Stimulated activated CD4-positive, alpha-beta T cell treated with anti-CD3 and anti-CD28 coated beads, Interleukin-12 subunit alpha, Interleukin-12 subunit beta, amount 100 ng/mL, for 4 hours (primary cell): ENCODE data around the gene EYS.
"Not testable (repeated sequence)": the region's sequence is repeated elsewhere in the genome, so short reads cannot be mapped to it uniquely, and the experiment has no call there.

Experiments
- DNase-seq: peaks from one replicate; pipeline ENCODE4 v3.0.0-alpha.2; 2020

Gene EYS

DNA sequence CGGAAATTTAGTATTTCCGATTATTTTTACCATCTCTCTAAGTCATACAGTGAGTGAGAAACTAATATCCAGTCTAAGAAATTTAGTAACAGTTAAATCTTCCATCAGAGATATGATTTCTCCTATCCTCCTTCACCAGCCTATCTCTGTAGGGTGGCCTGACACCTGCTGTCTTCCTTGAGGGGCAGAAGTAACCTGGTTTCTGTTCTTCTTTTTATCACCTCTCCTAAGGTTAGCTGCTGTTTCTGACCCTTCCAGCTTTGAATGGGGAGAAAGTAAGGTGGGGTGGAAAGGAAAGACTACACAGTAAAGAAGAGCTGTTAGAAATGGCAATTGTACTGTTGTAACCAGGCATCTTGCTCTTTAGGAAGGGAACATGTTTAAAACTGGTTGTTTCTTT is 1623.8 kb downstream of the EYS start:
- DNase-seq: no peak

DNA sequence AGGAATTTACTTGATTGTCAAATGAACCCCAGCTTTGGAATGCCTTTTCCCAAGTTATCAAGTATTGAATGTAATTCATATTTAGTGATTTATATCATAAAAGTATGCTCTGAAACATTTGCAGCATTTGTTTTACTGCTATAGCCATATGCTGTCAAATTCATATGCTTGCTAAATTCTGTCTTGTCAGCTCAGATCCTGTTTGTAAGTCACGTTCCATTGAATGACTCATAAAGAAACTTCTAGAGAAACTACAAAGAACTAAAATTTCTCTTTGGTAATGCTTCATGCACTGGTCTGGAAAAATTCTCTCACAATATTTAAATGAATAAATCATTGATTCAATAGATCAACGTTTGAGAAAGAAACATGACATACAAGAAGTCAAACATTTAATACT is 1625.6 kb downstream of the EYS start:
- no peak for DNase-seq

DNA sequence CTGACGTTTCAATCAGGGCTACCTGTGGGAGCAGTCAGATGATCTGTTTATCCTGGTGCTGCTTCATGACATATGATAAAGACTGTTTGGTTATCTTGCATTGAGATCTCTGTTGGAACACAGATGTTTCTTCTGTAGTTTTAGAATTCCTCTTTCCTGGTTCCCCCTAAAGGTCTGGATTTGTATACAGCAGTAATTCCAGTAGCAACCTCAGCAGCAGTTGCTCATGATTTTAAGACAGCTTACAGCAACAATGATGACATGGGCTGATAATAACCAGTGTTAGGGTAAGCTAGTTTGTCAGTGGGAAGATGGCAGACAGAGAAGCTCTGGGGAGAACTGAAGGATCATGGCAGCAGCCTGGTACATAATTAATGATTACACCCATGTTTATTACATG is 1632.0 kb downstream of the EYS start:
- DNase-seq: no peak

DNA sequence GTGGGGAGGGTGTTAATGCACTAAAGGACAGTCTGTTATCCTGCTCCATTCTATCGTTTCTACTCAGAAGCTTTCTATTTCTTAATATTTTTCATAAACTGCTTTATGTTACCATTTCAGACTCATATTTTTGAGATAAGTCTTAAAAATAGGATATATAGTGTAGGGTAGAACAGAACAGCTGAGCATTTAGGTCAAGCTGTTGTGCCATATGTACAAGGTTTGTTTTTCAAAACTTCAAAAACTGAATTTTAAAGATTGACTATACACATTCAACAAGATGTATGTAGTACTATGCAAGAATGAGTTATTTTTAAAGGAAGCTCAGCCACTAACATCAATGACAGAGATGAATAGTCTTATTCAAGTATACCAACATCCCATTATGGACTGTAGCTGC is 1634.3 kb downstream of the EYS start:
- DNase-seq: no peak

DNA sequence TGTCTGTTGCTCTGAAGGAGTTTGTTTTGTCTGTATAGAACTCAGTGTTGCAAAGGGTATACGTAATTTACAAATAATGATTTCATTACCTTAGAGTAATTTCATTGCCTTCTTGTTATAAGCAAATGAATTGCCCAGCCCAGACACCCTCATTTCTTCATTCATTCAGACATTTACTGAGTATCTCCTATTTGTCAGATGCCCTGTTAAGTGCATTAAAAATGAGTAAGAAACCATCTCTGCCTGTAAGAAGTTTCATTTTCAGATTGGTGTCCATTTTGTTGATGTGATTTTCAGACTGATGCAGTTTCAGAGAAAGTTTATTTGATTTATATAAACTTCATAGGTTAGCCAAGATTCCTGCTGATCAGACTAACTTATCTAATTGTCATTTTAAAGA is 1642.1 kb downstream of the EYS start:
- DNase-seq: no peak

DNA sequence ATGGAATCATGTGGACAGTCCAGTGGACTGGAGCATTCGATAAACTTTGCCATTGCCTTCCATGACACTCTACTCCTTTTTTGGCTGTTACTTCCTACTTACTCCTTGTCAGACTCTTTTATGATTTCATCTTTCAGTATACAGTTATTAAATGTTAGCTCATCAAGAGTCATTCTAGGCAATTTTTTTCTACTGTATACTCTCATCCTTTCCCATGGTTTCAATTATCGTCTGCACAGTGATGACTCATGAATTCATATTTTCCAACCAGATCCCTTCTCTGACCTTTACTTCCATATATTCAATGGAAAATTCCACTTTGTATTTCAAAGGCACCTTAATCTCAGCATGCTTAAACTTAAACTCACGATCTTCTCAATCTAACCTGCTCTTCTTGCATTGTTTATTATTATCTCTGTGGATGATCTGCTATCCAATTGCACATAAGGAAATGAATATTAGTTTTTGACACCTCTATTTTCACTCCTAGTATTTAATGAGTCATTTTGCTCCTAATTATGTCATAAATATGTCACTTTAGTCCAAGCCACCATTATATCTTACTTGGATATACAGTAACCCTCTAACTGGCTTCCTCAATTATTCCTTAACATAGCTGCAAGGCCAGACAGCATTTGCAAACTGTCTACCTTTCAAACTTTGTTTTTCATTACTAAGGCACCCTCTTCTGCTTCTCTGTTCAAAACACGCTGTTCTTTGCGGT is 1643.9 kb downstream of the EYS start:
- no peak for DNase-seq

DNA sequence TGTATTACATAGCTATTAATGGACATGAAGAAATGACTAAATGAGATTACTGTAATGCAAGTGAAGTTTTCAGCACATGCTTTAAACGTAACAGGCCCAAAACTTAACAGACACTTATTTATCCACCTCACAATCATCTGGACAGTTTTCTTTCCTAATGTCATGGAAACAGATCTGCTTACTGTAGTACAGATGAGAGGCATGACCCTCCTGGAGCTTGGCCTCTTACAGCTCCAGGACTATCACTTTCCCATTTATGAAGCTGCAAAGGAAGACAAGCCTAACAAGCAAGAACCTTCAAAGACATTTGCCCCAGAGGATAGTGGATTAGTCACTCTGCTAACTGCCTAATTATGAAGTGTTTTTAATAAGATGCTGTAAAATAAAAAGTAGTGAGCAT is 1652.2 kb downstream of the EYS start:
- no peak for DNase-seq

DNA sequence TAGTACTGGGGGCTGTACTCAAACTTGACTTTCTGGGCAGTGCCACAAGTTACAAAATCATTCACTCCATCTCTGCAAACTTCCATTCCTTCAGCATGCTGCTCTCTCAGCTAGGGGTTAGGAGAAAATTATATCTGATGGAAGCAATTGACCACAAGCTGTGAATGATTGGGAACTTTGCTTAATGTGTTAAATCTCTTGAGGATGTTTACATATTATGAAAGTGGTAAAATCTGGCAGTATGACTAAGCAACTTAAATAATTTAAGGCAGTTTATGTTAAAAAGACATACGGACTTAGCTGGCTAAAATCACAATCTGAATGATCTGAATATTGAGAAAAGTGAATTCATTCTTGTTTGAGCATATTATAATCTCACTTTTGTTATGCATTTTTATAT is 1656.4 kb downstream of the EYS start:
- no peak for DNase-seq

DNA sequence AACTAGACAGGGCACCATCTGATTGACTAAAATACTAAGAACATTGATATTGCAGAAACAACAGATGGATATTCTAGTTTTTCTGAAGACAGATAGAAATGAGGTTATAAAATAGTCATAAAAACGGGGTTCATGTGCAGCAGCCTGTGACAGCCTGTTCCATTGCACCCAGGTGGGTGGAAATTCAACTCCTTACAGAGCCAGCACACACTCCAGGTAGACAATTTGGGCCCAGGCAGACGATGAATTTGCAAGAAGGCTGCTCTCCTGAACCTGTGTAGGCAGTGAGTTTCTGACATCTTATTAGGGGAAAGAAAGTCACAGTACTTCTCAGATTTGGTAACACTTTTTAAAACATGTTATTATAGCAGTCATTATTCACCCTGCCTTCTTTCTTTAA is 1657.3 kb downstream of the EYS start:
- no peak for DNase-seq

DNA sequence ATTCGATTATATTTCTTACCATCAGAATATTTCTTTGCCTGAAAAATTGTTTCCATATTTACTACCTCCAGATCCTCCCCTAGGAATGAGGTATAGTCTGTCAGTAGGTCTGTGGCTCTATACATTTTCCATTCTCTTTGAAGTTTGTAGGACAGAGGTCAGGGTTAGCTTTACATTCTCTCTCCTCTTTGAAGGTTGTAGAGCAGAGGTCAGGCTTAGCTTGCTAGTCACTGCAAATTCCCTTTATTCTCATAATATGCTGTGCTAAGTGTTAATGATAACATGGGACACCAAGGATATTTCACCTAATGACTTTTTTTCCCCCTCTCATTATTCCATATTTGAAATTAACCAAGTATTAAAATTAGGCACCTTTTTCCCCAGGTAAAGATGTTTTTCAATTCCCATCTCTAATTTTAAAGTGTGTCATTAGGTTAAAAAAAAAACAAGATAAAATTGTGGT is 1660.2 kb downstream of the EYS start:
- DNase-seq: no peak

DNA sequence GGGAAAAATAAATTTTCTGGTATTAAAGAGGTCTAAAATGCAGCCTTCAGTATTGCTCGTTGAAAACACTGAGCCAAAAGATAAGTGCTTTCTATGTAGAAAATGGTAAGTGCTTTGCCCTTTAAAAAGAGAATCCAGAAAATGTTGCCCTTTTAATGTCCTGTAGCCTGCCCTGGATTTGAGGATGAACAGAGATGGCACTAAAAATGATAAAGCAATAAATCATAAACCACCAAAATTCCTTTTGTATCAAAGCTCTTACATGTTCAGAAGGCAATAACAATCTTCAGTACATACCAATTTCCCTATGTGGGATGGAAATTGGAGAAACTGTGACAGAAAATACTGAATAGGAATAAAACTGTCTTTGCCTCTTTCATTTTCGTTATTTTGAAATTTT is 1665.7 kb downstream of the EYS start:
- no peak for DNase-seq

DNA sequence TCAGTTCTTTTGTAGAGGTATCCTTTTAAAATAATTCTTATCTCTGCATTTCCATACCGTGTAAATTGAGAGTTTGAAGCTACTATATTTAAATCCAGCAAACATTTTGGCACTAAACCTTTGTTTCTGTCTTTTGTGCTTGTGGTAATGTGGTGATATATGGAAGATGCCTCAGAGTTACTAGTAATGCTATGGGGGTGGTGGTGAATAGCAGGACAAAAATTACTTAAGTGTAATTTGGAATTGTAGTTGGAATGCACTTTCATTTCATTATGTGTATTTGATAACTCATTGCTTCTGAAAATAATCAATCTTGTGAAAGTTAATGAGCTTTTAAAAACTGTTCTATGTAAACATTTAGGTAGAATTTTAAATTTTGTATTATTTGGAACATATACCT is 1666.9 kb downstream of the EYS start:
- DNase-seq: no peak

DNA sequence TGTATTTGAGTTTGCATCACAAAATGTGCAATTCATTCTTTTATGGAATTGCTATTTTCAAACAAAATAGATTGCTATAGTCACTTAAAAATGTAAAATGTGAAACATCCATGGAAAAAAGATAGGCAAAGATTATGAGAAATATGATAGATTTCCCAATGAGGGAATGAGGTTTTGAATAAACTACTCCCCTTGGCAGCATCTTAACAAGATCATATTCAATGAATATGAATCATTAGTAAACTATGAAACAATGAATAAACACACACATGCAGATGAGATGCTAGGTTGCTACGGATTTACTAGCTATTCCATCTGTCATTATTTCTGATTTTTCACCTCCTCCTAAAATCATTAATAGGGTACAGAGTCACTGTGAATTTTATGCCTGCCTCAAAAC is 1669.6 kb downstream of the EYS start:
- no peak for DNase-seq

DNA sequence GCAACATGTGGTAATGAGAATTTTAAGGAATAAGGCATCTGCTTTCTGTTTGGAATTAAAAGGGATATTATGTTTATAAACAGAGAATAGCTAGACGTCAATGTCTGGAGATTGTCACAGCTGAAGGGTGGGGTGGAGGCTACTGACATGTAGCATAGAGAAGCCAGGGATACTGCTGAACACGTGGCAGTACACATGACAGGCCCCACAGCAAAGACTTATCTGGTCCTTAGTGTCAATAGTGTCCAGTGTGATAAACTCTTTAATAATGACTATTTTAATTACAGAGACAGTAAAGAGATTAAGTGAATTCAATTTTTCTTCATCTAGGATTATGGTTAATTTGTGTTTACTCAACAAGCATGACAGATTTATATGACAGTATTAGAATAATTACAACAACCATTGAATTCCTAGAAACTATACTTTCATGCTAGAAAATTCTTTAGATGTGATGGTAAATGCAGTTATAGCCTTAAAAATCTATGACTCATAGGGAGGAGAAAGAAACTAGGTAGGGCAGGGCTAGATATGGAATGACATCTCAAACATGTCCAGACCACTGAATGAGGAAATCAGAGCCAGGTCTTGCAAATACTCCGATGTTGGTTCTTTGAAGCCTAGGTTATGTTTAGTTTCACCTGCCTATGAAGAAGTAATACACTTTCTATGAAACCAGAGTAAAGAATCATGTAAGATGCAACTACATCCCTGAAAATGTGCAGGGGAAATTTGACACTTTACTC is 1671.9 kb downstream of the EYS start:
- DNase-seq: no peak

DNA sequence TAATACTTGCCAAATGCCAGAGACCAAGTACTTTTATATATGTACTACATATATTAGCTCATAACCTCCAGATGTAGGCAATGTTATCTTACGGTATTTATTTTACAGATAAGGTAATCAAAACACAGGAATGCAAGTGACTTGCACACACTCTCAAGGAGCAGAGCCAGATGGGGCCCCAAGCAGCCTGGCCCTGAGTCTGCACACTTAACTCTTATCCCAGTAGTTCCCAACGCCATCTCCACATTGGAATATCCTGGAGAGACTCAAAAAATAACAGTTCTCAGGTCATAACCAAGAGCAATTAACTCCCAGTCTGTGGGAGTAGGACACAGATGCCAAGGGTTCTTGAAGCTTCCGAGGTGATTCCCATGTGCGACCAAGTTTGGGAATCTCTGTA is 1672.7 kb downstream of the EYS start:
- no peak for DNase-seq

DNA sequence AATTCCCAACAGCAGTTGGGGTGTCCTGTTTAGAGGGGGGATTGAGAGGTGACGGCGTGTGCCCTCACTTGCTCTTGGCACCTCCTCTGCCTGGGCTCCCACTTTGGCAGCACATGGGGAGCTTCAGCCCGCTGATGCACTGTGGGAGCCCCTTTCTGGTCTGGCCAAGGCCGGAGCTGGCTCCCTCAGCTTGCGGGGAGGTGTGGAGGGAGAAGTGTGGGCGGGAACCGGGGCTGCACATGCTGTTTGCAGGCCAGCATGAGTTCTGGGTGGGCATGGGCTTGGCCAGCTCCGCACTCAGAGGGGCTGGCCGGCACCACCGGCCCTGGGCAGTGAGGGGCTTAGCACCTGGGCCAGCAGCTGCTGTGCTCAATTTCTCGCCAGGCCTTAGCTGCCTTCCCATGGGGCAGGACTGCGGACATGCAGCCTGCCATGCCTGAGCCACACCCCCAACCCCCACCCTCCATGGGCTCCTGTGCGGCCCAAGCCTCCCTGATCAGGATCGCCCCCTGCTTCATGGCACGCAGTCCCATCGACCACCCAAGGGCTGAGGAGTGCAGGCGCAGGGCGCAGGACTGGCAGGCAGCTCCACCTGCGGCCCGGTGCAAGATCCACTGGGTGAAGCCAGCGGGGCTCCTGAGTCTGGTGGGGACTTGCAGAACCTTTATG is 1675.9 kb downstream of the EYS start:
- DNase-seq: not testable (repeated sequence)

DNA sequence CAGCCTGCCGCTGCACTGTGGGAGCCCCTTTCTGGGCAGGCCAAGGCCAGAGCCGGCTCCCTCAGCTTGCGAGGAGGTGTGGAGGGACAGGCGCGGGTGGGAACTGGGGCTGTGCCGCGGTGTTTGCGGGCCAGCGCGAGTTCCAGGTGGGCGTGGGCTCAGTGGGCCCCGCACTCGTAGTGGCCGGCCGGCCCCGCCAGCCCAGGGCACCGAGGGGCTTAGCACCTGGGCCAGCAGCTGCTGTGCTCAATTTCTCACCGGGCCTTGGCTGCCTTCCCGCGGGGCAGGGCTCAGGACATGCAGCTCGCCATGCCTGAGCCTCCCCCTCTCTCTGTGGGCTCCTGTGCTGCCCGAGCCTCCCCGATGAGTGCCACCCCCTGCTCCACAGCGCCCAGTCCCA is 1683.3 kb downstream of the EYS start:
- no peak for DNase-seq

DNA sequence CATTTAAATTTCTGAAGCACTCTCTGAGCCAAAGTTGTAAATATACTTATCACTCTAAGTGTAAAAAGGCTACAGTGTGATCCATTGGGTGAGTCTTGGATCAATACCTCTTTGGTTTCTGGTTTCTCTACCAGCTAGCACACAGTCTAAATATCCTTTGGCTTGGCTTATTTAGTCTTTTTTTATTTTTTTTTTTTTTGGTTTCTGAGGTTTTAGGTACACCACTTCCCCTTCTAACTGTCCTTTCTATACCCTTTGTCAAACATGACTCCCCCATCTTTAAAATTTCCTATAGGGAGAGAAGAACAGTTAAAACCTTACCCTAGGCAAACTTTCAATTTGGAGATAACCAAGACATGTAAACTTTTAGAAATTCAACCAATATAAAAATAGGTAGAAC is 1692.4 kb downstream of the EYS start:
- DNase-seq: no peak

DNA sequence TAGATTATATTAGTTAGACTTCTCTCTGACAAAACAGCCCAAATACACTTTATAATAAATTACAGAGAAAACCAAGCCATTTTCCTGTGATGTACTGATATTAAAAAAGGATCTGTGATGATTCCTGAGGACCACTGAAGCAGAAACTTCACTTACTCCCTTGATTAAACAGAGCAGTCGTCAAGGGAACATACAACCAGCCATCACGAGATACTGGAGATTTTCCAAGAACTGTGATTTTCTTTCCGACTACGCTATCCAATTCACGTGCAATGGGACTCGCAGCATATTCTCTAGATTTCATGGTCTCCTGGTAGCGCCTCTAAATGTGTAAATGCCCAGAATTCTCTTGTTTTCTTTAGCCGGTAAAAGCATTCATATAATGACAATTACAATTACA is 1694.0 kb downstream of the EYS start:
- no peak for DNase-seq

DNA sequence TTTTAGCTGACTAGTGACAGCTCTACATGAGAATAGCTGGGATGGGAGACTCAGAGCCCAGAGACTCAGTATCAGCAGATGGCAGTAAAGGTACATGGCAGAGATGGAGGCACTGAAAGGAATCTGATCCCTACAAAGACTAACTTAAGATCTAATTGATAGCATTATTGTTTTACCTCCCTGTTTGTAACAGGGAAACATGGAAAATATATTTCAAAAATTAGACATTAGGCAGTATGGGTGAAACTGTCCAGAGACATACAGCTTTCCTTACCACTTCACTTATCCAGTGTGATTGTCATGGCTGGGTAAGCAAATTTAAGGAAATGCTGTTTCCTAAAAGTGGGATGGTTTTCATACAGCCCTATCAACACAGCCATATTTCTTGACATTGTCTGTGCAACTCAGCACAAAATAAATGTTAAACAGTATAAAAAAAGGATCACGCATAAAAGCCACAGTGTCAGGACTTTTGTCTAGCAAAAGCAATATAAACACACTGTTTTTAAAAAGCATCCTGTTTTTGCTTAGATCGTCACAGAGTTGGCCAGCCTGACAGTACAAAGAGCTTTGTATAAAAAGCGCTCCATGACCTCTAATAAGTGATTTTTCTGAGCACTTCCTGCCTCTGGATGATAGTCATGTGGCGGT is 1694.5 kb downstream of the EYS start:
- no peak for DNase-seq

DNA sequence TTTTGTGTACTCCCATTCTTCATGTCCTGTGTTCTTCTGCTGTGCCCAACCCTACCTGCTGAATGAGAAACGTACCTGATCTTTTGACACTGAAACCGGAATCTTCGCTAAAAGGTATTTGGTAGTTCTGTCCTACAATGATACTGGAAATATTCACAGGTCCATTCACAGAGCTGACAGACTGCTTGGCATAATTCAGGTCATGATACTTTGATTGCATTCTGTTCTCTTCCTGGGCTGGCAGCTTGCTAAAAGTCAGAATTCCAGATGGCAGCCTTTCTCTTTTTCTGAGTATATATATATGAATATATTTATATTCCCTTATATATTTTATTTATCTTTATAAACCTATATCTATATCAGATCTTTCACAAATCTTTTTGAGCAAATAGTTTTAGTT is 1696.4 kb downstream of the EYS start:
- DNase-seq: no peak

DNA sequence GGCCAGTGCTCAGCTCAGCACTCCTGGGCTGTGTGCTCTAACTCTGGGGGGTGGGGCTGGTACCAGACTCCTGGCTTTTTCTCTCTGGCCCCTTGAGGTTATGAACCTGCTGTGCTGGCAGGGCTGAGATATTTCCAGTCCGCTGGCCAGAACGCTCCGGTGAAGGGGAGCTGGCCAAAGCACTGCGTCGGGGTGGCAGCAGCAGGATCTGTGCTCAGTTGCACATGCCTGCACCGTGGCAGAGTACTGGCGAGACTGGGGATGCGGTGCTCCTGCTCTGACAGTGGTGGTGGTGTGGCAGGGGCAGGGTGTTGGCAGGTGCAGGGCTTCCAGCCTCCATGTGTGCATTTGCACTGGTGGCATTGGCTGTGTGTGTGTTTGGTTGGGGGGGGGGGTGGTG is 1697.0 kb downstream of the EYS start:
- no peak for DNase-seq

DNA sequence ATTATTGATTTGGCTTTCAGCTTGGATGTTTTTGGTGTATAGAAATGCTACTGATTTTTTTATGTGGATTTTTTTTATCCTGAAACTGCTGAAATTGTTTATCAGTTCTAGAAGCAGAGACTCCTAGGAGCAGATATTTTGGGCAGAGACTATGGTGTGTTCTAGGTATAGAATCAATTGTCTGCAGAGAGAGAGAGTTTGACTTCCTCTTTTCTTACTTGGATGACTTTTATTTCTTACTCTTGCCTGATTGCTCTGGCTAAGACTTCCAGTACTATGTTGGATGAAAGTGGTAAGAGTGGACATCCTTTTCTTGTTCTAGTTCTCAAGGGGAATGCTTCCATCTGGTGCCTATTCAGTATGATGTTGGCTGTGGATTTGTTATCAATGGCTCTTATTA is 1700.8 kb downstream of the EYS start:
- no peak for DNase-seq
